GM12878 (cell line): ENCODE results near the gene SLC22A24. TPM values are rescaled to one million over a fixed set of nuclear protein-coding genes. Genes with fewer than 3 reads are reported as not detected.

Source experiments
- BMI1 ChIP-seq: fragments of 450-650 bp; IDR thresholded peaks from 2 replicates; pipeline ENCODE4 v1.6.1; 2016; ENCODE audit warnings: mild to moderate bottlenecking, moderate library complexity, borderline replicate concordance
- CEBPB ChIP-seq, 2 experiments: fragments of 150-350 bp in 1 of 2; IDR thresholded peaks; 2 replicates each; pipeline ENCODE4 v1.6.1; 2012 to 2014; ENCODE audit warnings: low read depth in 2 of 2, low read length in 2 of 2, borderline replicate concordance in 1 of 2, inconsistent platforms in 1 of 2
- CHD2 ChIP-seq: IDR thresholded peaks from 2 replicates; pipeline ENCODE4 v1.6.1; 2011; ENCODE audit warnings: low read depth, low read length, improper control_type of control experiment, borderline replicate concordance
- MYC ChIP-seq: IDR thresholded peaks from 2 replicates; pipeline ENCODE4 v1.6.1; 2011; ENCODE audit warnings: mild to moderate bottlenecking, low read length, moderate library complexity, inconsistent platforms; ENCODE audit not compliant: insufficient read depth, insufficient replicate concordance, insufficient read length, severe bottlenecking
- SMAD5 ChIP-seq: IDR thresholded peaks from 2 replicates; pipeline ENCODE4 v1.6.1; 2016; ENCODE audit warnings: antibody characterized with exemption, low read depth
- polyA plus RNA-seq, 11 experiments: library from polyadenylated mRNA; depleted of rRNA in 4 of 11; unstranded in 6 of 11; stranded (reverse) in 5 of 11; fragments of >200 nt; fragmentation: Nextera tagmentation in 4 of 11; fragmentation: Illumina TruSeq in 1 of 11; extraction: Ambion mirVana in 4 of 11; extraction: Trizol in 1 of 11; gene quantifications; 1 replicate in 1 of 11; 2 replicates in 10 of 11; pipeline versions ENCODE4 v1.2.1 to v1.2.3, GENCODE V29; 2011 to 2016; ENCODE audit warnings: inconsistent platforms in 2 of 11, missing spikeins in 2 of 11, low read depth in 1 of 11
- total RNA-seq, 4 experiments: library from RNA; depleted of rRNA in 3 of 4; stranded (reverse); fragments of >200 nt in 3 of 4; fragmentation: Illumina TruSeq in 1 of 4; extraction: Trizol in 1 of 4; gene quantifications; 2 replicates each; pipeline versions ENCODE4 v1.2.1 to v1.2.3, GENCODE V29; 2013 to 2021
- TF ChIP-seq, protein P1 (sequence below): IDR thresholded peaks from 2 replicates; pipeline ENCODE4 v1.6.1; 2012; ENCODE audit warnings: mild to moderate bottlenecking, low read depth, low read length
- TF ChIP-seq, protein P2 (sequence below): fragments of 450-650 bp; IDR thresholded peaks from 2 replicates; pipeline ENCODE4 v1.6.1; 2017; ENCODE audit warnings: mild to moderate bottlenecking, low read depth, inconsistent platforms; ENCODE audit not compliant: poor library complexity, severe bottlenecking

The SLC22A24 gene
- total and polyA plus RNA-seq, 10 of the 15 experiments (the other 5 are each of a cell fraction or from before 2014, with no cell fraction given) = not detected

DNA sequence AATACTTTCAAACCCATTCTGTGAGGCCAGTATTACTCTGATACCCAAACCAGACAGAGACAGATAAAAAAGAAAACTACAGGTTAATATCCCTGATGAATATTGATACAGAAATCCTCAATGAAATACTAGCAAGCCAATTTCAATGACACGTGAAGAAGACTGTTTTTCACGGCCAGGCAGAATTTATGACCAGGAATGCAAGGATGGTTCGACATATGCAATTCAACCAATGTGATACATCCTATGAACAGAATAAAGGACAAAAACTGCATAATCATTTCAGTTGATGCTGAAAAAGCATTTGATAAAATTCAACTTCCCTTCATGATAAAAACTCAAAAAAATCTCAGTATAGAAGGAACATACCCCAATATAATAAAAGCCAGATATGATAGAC, 44.5 kb downstream of the SLC22A24 start (continued):
- TF ChIP-seq, protein P1, sequence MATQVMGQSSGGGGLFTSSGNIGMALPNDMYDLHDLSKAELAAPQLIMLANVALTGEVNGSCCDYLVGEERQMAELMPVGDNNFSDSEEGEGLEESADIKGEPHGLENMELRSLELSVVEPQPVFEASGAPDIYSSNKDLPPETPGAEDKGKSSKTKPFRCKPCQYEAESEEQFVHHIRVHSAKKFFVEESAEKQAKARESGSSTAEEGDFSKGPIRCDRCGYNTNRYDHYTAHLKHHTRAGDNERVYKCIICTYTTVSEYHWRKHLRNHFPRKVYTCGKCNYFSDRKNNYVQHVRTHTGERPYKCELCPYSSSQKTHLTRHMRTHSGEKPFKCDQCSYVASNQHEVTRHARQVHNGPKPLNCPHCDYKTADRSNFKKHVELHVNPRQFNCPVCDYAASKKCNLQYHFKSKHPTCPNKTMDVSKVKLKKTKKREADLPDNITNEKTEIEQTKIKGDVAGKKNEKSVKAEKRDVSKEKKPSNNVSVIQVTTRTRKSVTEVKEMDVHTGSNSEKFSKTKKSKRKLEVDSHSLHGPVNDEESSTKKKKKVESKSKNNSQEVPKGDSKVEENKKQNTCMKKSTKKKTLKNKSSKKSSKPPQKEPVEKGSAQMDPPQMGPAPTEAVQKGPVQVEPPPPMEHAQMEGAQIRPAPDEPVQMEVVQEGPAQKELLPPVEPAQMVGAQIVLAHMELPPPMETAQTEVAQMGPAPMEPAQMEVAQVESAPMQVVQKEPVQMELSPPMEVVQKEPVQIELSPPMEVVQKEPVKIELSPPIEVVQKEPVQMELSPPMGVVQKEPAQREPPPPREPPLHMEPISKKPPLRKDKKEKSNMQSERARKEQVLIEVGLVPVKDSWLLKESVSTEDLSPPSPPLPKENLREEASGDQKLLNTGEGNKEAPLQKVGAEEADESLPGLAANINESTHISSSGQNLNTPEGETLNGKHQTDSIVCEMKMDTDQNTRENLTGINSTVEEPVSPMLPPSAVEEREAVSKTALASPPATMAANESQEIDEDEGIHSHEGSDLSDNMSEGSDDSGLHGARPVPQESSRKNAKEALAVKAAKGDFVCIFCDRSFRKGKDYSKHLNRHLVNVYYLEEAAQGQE = no peak
- TF ChIP-seq, protein P2, sequence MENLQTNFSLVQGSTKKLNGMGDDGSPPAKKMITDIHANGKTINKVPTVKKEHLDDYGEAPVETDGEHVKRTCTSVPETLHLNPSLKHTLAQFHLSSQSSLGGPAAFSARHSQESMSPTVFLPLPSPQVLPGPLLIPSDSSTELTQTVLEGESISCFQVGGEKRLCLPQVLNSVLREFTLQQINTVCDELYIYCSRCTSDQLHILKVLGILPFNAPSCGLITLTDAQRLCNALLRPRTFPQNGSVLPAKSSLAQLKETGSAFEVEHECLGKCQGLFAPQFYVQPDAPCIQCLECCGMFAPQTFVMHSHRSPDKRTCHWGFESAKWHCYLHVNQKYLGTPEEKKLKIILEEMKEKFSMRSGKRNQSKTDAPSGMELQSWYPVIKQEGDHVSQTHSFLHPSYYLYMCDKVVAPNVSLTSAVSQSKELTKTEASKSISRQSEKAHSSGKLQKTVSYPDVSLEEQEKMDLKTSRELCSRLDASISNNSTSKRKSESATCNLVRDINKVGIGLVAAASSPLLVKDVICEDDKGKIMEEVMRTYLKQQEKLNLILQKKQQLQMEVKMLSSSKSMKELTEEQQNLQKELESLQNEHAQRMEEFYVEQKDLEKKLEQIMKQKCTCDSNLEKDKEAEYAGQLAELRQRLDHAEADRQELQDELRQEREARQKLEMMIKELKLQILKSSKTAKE = no peak
- TF ChIP-seq MYC = no peak
- no peak for TF ChIP-seq SMAD5
- TF ChIP-seq CEBPB (IDR thresholded peaks at IDR 0.05; ENCODE audit: borderline replicate concordance in 1 of 2, low read depth in 2 of 2, low read length in 2 of 2) = no peak
- no peak for TF ChIP-seq CHD2
- no peak for TF ChIP-seq BMI1
